Measurements from ENCODE around the gene TBCD. TPM values are rescaled to one million over a fixed set of nuclear protein-coding genes. Genes with fewer than 3 reads are reported as not detected.

The TBCD gene
- polyA plus RNA-seq, 2 of the 4 experiments (the other 2 are of a cell fraction) = 33.5 to 49.1 TPM

Other genes with a start within 250 kb of the TBCD start
- gene FOXK2, start 232.3 kb upstream of the TBCD start, polyA plus RNA-seq (2011; rRNA removed) = 34.8 and 35.9 TPM in 2 replicates
- gene FOXK2, start 232.3 kb upstream of the TBCD start, polyA plus RNA-seq (2017; fragmentation: RNase III; extraction: RNeasy Plus Mini Kit Qiagen cat#74134 plus additional on column Dnase treatment) = 37.5 to 39.2 TPM (median 38.2 TPM) in 3 replicates
- 124 and 138 TPM in 2 replicates for gene WDR45B, start 103.6 kb upstream of the TBCD start, polyA plus RNA-seq (2011; rRNA removed)
- 88.2 to 94.0 TPM (median 89.6 TPM) in 3 replicates for gene WDR45B, start 103.6 kb upstream of the TBCD start, polyA plus RNA-seq (2017; fragmentation: RNase III; extraction: RNeasy Plus Mini Kit Qiagen cat#74134 plus additional on column Dnase treatment)
- 5.6 and 5.8 TPM in 2 replicates for gene RAB40B, start 53.4 kb upstream of the TBCD start, polyA plus RNA-seq (2011; rRNA removed)
- gene RAB40B, start 53.4 kb upstream of the TBCD start, polyA plus RNA-seq (2017; fragmentation: RNase III; extraction: RNeasy Plus Mini Kit Qiagen cat#74134 plus additional on column Dnase treatment) = 6.1 to 9.9 TPM (median 9.4 TPM) in 3 replicates
- gene FN3KRP, start 35.4 kb upstream of the TBCD start, polyA plus RNA-seq (2011; rRNA removed) = 41.1 and 41.7 TPM in 2 replicates
- 60.2 to 62.8 TPM (median 62.4 TPM) in 3 replicates for gene FN3KRP, start 35.4 kb upstream of the TBCD start, polyA plus RNA-seq (2017; fragmentation: RNase III; extraction: RNeasy Plus Mini Kit Qiagen cat#74134 plus additional on column Dnase treatment)
- gene FN3K, start 16.4 kb upstream of the TBCD start, polyA plus RNA-seq (2011; rRNA removed) = 1.3 and 1.7 TPM in 2 replicates
- gene FN3K, start 16.4 kb upstream of the TBCD start, polyA plus RNA-seq (2017; fragmentation: RNase III; extraction: RNeasy Plus Mini Kit Qiagen cat#74134 plus additional on column Dnase treatment) = 7.7 to 13.2 TPM (median 11.9 TPM) in 3 replicates
- gene ZNF750, start 88.0 kb downstream of the TBCD start, polyA plus RNA-seq (2011; rRNA removed) = not detected in 2 replicates
- gene ZNF750, start 88.0 kb downstream of the TBCD start, polyA plus RNA-seq (2017; fragmentation: RNase III; extraction: RNeasy Plus Mini Kit Qiagen cat#74134 plus additional on column Dnase treatment) = not detected in 3 replicates